HL-60 (cell line): ENCODE data around the gene ADAM19.

Source experiments
- DNase-seq, 2 experiments: peaks; one replicate each; pipeline ENCODE4 v3.0.0-alpha.2; 2010 to 2020; ENCODE audit warnings: low read depth in 1 of 2, low spot score in 1 of 2
- H3K27ac ChIP-seq: fragments of 250-450 bp; sonication (Bioruptor Pico); replicated peaks from 2 replicates; pipeline ENCODE4 v1.5.1; 2020; ENCODE audit warnings: mild to moderate bottlenecking, moderate library complexity
- H3K27me3 ChIP-seq: fragments of 250-450 bp; sonication (Bioruptor Pico); 2 replicates; pipeline ENCODE4 v1.5.1; 2021; ENCODE audit warnings: mild to moderate bottlenecking, moderate library complexity; ENCODE audit not compliant: insufficient read depth, poor library complexity, severe bottlenecking
- H3K4me3 ChIP-seq: replicated peaks from 2 replicates; pipeline ENCODE4 v1.5.1; 2011; ENCODE audit warnings: mild to moderate bottlenecking, control low read depth, low read length; ENCODE audit not compliant: insufficient read depth
- CTCF ChIP-seq: IDR thresholded peaks from one replicate; pipeline ENCODE4 v1.5.1; 2011; ENCODE audit warnings: low read length, control low read depth, inconsistent platforms; ENCODE audit not compliant: insufficient read depth
- GABPA ChIP-seq: IDR thresholded peaks from 2 replicates; pipeline ENCODE4 v1.6.1; 2012; ENCODE audit warnings: low read depth
- POLR2AphosphoS5 ChIP-seq: IDR thresholded peaks from 2 replicates; pipeline ENCODE4 v1.6.1; 2012; ENCODE audit warnings: low read depth
- REST ChIP-seq: IDR thresholded peaks from 2 replicates; pipeline ENCODE4 v1.6.1; 2012; ENCODE audit warnings: low read depth; ENCODE audit not compliant: insufficient replicate concordance
- SPI1 ChIP-seq: IDR thresholded peaks from 2 replicates; pipeline ENCODE4 v1.6.1; 2012; ENCODE audit warnings: low read depth, mild to moderate bottlenecking, borderline replicate concordance

ADAM19 gene

GRCh38 chr5:157611571-157612476 is 36.2 kb upstream of the ADAM19 start:
- Histone ChIP-seq H3K27me3 (no peaks in the 10 kb centered on the region), H3K27ac (no peak overlapping the region), H3K4me3 (no peak overlapping the region)
- TF ChIP-seq POLR2AphosphoS5 = no peak
- TF ChIP-seq SPI1 = peak; percentile 18; the same call in 1 of the 2 replicates
- no peak for DNase-seq

GRCh38 chr5:157610990-157611389 is 35.4 kb upstream of the ADAM19 start:
- no peak overlapping the region for H3K27ac ChIP-seq
- H3K27me3 ChIP-seq = no peaks in the 10 kb centered on the region
- no peak overlapping the region for H3K4me3 ChIP-seq
- TF ChIP-seq POLR2AphosphoS5 (no peak), REST (no peak), SPI1 (no peak), CTCF (no peak), GABPA (no peak)
- no peak for DNase-seq

- no peak for TF ChIP-seq CTCF
- no peak for TF ChIP-seq POLR2AphosphoS5
- no peak for TF ChIP-seq REST
- no peak for TF ChIP-seq GABPA
- TF ChIP-seq SPI1 = no peak
- H3K4me3 ChIP-seq = no peak overlapping the region
- DNase-seq = no peak
- no peaks in the 10 kb centered on the region for H3K27me3 ChIP-seq
- no peak overlapping the region for H3K27ac ChIP-seq
Observed at GRCh38 chr5:157608972-157609565, 33.5 kb upstream of the ADAM19 start.

GRCh38 chr5:157607371-157608161 is 32.0 kb upstream of the ADAM19 start:
- H3K4me3 ChIP-seq = no peak overlapping the region
- H3K27me3 ChIP-seq = no peaks in the 10 kb centered on the region
- no peak overlapping the region for H3K27ac ChIP-seq
- no peak for DNase-seq
- TF ChIP-seq REST (no peak), CTCF (no peak), POLR2AphosphoS5 (no peak), SPI1 (no peak), GABPA (no peak)
